HG03095 (cell line): ENCODE results near the gene ZCCHC2.

Experiments
- ATAC-seq: cut with Tn5 transposase; IDR thresholded peaks from one replicate; pipeline ENCODE4 v1.9.1; 2021; ENCODE audit warnings: moderate library complexity; ENCODE audit not compliant: unreplicated experiment

Gene ZCCHC2

GRCh38 chr18:62522504-62523254, at the start of gene ZCCHC2:
TSS of gene ZCCHC2 (plus strand) at chr18:62523025. CDS start at chr18:62523425, 400 bp downstream.
- peak; percentile 66 for ATAC-seq

GRCh38 chr18:62479574-62479973, 43.3 kb upstream of the ZCCHC2 start:
- no peak for ATAC-seq

- no peak for ATAC-seq
Measured at GRCh38 chr18:62480927-62481326, 41.9 kb upstream of the ZCCHC2 start.

GRCh38 chr18:62484941-62485340, 37.9 kb upstream of the ZCCHC2 start:
- no peak for ATAC-seq

GRCh38 chr18:62485684-62486083, 37.1 kb upstream of the ZCCHC2 start:
- ATAC-seq, result no peak

- ATAC-seq, result no peak
Measured at GRCh38 chr18:62486290-62486964, 36.4 kb upstream of the ZCCHC2 start.

GRCh38 chr18:62487161-62487560, 35.7 kb upstream of the ZCCHC2 start:
- no peak for ATAC-seq

GRCh38 chr18:62490967-62491695, 31.7 kb upstream of the ZCCHC2 start:
- no peak for ATAC-seq

- no peak for ATAC-seq
Measured at GRCh38 chr18:62493033-62493862, 29.6 kb upstream of the ZCCHC2 start.

- no peak for ATAC-seq
Measured at GRCh38 chr18:62494764-62495163, 28.1 kb upstream of the ZCCHC2 start.

GRCh38 chr18:62496262-62496661, 26.6 kb upstream of the ZCCHC2 start:
- ATAC-seq, result no peak

- no peak for ATAC-seq
Measured at GRCh38 chr18:62497190-62497772, 25.5 kb upstream of the ZCCHC2 start.

- ATAC-seq, result no peak
Measured at GRCh38 chr18:62498616-62499262, 24.1 kb upstream of the ZCCHC2 start.

- ATAC-seq, result no peak
Measured at GRCh38 chr18:62499263-62499650, 23.6 kb upstream of the ZCCHC2 start.

GRCh38 chr18:62500174-62500573, 22.7 kb upstream of the ZCCHC2 start:
- no peak for ATAC-seq

- ATAC-seq, result no peak
Measured at GRCh38 chr18:62500966-62501591, 21.7 kb upstream of the ZCCHC2 start.

GRCh38 chr18:62505669-62506494, 16.9 kb upstream of the ZCCHC2 start:
- ATAC-seq, result peak; percentile 94

- no peak for ATAC-seq
Measured at GRCh38 chr18:62506495-62507143, 16.2 kb upstream of the ZCCHC2 start.
